GM19023 (cell line): ENCODE data around the gene HECW1.
"Not testable (repeated sequence)": the region's sequence is repeated elsewhere in the genome, so short reads cannot be mapped to it uniquely, and the experiment has no call there.

Source experiments
- ATAC-seq: cut with Tn5 transposase; IDR thresholded peaks from one replicate; pipeline ENCODE4 v1.9.1; 2021; ENCODE audit warnings: mild to moderate bottlenecking, moderate library complexity; ENCODE audit not compliant: unreplicated experiment

Gene HECW1

GRCh38 chr7:43112459-43112940, at the start of gene HECW1:
Gene HECW1 (plus strand): TSS chr7:43112647. CDS start chr7:43243906, 131,259 bp downstream.
- ATAC-seq: no peak

GRCh38 chr7:43071604-43072003, 40.8 kb upstream of the HECW1 start:
- ATAC-seq: no peak

- ATAC-seq: no peak
Measured at GRCh38 chr7:43072530-43072929, 39.9 kb upstream of the HECW1 start.

- not testable (repeated sequence) for ATAC-seq
Measured at GRCh38 chr7:43073811-43074210, 38.6 kb upstream of the HECW1 start.

GRCh38 chr7:43076189-43076605, 36.2 kb upstream of the HECW1 start:
- peak; percentile 72 for ATAC-seq

- ATAC-seq: no peak
Measured at GRCh38 chr7:43076606-43077005, 35.8 kb upstream of the HECW1 start.

GRCh38 chr7:43077285-43077684, 35.2 kb upstream of the HECW1 start:
- no peak for ATAC-seq

- no peak for ATAC-seq
Measured at GRCh38 chr7:43077732-43078391, 34.6 kb upstream of the HECW1 start.

GRCh38 chr7:43078794-43079193, 33.7 kb upstream of the HECW1 start:
- ATAC-seq: no peak

- no peak for ATAC-seq
Measured at GRCh38 chr7:43081603-43082002, 30.8 kb upstream of the HECW1 start.

GRCh38 chr7:43083106-43083505, 29.3 kb upstream of the HECW1 start:
- no peak for ATAC-seq

- ATAC-seq: no peak
Measured at GRCh38 chr7:43085017-43085416, 27.4 kb upstream of the HECW1 start.

GRCh38 chr7:43085992-43086391, 26.5 kb upstream of the HECW1 start:
- ATAC-seq: no peak

GRCh38 chr7:43092819-43093218, 19.6 kb upstream of the HECW1 start:
- ATAC-seq: no peak

GRCh38 chr7:43096875-43097274, 15.6 kb upstream of the HECW1 start:
- no peak for ATAC-seq

- no peak for ATAC-seq
Measured at GRCh38 chr7:43099750-43100149, 12.7 kb upstream of the HECW1 start.

GRCh38 chr7:43104874-43105520, 7.5 kb upstream of the HECW1 start:
- ATAC-seq: no peak

GRCh38 chr7:43105521-43106120, 6.8 kb upstream of the HECW1 start:
- no peak for ATAC-seq

- peak; percentile 91 for ATAC-seq
Measured at GRCh38 chr7:43108255-43109011, 4.0 kb upstream of the HECW1 start.

- ATAC-seq: no peak
Measured at GRCh38 chr7:43110791-43111535, 1.5 kb upstream of the HECW1 start.
